GM18505 (cell line): ENCODE data around the gene CCDC88C.
"Not testable (repeated sequence)": the region's sequence is repeated elsewhere in the genome, so short reads cannot be mapped to it uniquely, and the experiment has no call there.

ENCODE experiments used
- ATAC-seq: cut with Tn5 transposase; IDR thresholded peaks from one replicate; pipeline ENCODE4 v1.9.1; 2021; ENCODE audit not compliant: unreplicated experiment
- POLR2A ChIP-seq: IDR thresholded peaks from 4 replicates; pipeline ENCODE4 v1.6.1; 2011; ENCODE audit warnings: borderline replicate concordance; ENCODE audit not compliant: insufficient read depth, insufficient read length; ENCODE audit errors: extremely low read depth

The CCDC88C gene

DNA sequence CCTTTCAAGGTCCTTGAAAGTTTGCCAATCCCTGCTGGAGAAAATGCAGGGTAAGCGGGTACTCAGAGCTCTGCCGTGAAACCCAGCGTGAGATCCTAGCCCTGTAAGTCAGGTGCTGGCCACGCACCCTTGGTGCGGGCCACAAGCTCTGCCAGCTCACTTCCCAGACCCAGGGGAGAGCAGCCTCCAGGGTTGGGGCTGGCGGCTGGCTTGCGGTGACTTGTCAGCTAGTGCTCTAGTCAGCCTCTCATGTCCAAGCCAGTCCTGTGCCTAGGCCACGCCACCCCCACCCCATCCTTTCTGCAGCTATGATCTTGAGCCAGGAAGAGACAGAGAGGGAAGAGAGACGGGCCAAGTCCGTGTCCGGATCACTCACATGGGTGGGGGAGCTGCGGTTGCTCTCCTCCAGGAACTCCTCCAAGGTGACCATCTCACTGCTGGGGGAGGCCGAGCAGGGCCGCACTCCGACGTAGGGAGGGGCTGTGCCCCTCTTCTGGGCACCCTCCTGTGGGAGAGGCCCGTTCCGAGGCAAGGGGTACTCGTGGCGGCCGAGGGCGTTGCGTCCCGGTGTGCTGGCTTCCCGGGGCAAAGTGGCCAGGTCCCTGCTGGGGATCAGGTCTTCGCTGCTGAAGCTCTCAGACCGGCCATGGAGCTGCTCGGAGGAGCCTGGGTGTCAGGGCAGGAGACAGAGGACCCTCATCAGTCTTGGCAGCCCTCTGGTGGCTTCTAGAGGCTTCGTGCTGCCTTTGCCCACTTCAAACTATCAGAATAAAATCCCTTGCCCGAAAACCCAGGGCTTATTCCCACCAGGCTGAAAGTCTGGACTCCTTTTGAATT is 139.9 kb downstream of the CCDC88C start:
- no peak for TF ChIP-seq POLR2A
- ATAC-seq, result no peak

DNA sequence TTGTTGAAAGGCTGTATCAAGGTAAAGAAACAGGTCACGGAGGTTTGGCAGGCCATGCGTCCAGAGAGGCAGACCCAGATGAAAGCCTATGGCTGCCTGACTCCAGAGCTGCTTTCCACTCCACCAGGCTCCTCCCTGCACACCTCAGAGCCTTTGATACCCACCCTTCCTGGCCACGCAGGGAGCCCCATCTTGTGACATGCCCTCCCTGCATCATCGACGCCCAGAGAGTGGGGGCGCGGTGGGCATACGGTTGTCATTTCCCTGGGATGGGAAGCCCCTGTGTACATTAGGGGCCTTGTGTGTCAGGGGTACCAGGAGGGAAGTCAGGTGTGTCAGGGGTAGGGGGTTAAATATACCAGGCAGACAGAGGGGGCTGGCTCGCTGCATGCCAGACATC is 142.8 kb downstream of the CCDC88C start:
- no peak for TF ChIP-seq POLR2A
- no peak for ATAC-seq

GRCh38 chr14:91273885-91274273 is 143.7 kb downstream of the CCDC88C start:
- no peak for ATAC-seq
- no peak for TF ChIP-seq POLR2A

DNA sequence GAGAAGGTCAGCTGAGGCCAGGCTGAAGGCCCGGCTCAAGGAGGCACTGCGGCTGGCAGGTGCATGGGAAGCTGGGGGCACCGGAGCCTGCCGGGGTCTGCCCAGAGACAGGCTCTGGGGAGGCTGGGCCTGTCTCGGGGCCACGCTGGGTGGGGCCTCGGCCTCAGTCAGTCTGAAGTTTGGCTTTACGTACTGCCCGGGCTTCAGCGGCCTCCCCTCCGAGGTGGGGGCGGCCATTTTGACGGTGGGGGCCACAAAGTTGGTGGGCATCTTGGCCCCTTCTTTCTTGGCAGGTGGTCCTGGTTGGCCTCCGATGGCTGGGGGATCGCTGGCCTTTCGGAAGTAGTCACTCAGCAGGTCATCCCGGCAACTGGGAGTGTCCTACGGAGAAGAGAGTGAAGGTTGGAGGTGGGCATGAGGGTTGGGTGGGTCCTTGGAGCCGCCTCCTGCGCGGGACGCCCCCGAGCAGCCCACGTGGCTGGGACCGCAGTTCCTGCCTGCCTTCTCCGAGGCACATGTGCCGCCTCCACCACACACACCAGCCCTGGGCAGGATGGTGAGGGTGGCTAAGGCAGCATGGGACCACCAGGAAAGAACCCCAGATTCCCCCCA is 144.2 kb downstream of the CCDC88C start:
- no peak for ATAC-seq
- no peak for TF ChIP-seq POLR2A

- TF ChIP-seq POLR2A, result no peak
- ATAC-seq, result no peak
Observed at GRCh38 chr14:91272341-91273272, 145.0 kb downstream of the CCDC88C start.

DNA sequence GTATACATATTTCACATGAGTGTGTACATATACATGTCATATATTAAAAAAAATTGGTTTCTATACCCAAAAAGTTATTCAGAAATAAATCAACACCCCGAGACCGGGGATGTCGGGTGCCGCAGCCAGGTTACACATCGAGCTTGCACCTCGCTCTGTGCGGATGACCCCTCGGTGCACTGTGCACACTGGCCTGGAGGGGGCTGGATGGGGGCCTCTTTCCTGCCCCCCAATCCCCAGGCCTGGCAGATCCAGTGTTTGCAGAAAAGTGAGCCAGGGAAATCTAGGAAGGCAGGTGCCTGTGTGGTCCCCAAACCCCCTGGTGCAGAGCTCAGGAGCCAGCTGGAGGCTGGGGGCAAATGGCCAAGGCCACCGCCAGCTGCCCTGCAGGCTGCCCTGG is 146.0 kb downstream of the CCDC88C start:
- TF ChIP-seq POLR2A, result no peak
- ATAC-seq, result no peak

GRCh38 chr14:91270619-91271018 is 147.0 kb downstream of the CCDC88C start:
- no peak for ATAC-seq
- no peak for TF ChIP-seq POLR2A

DNA sequence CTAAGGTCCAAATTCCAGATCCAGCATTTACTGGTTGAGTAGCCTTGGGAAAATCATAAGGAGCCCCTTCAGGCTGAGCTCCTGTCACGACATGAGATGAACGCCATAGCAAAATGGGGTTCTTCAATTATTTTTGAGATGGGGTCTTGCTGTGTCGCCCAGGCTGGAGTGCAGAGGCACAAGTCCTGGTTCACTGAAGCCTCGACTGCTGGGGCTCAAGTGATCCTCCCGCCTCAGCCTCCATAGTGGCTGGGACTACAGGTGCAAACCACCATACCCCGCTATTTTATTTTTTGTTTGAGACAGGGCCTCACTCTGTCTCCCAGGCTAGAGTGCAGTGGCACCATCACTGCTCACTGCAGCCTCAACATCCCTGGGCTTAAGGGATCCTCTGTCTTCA is 147.4 kb downstream of the CCDC88C start:
- TF ChIP-seq POLR2A, result no peak
- ATAC-seq, result no peak

DNA sequence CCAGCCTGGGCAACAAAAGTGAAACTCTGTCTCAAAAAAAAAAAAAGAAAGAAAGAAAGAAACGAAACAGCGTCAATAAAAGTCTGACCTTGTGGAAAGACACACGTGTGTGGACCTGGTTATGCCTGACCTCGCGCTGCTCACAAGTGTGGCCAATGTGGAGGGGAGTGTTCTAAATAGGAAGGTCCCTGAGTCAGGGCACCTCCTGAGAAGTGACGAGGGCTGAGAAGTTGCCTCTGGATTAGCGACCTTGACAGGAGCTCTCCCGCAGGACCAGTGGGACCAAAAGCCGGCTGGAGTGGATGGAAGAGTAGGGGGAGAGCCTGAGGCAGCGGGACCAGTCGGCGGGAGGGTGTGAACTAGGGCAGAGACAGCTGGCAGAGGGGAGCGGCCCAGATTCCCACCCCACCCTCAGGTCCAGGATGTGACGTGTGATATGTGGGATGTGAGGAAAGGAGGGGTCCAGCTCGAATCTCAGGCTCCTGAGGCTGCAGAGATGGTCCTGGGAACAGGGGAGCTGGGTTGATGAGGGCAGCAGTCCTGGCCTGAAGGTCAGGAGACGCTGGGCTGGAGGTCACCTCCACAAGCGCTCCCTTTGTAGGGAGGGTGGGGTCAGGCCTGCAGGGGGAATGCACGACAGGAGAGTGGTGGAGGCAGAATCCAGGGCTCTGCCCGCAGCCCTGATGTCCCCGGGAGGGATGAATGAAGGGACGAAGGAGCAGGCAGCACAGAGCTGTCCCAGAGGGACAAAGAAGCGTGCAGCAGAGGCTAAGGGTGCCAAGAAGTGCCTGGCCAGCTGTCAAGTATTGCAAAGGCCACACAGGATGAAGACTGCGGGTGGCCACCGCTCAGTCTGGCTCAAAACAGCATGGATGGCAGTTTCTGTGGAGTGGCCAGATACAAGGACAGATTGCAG is 148.3 kb downstream of the CCDC88C start:
- no peak for ATAC-seq
- no peak for TF ChIP-seq POLR2A

DNA sequence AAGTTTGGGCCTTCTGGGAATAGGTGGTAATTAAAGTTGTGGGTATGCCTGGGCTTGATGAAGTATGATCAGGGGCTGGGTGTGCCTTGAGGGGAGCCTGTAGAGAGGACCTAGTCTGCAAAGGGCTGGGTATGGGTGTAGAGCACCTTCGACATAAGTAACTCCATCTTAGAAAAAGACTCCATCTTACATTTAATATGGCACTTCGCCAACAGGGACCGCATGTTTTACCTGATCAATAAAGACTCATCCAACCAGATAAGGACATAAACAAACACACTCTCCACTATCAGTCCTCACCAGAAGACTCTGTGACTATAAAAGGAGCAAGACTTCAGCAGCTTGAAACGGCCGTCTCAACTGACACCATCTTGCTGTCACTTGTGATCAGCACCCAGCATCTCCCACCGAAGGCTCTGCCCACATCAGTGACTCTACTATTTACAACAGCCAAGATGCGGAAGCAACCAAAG is 149.6 kb downstream of the CCDC88C start:
- no peak for ATAC-seq
- no peak for TF ChIP-seq POLR2A

- ATAC-seq, result not testable (repeated sequence)
Observed at GRCh38 chr14:91266276-91266675, 151.3 kb downstream of the CCDC88C start.

DNA sequence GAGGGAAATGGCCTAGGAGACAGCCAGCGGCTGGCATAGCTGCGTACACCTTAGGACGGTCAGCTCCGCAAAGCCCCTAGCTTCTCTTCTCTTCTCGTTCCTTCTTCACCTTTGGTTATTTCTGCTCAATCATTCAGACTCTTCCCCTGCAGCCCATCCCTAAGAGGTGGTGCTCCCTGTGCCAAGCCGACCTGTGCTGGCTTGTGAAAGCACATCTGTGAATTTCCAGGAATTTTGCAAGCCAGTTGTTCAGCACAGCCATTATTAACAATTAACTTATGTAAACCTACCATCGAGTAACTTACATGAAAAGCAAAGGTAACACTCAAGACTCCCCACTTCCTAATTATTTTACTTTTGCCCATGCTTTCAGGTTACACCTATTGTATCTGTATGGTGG is 152.2 kb downstream of the CCDC88C start:
- no peak for TF ChIP-seq POLR2A
- ATAC-seq, result no peak
